Kidney tubule cell (primary cell): ENCODE measurements around the gene EPHB6.
A peak's percentile ranks its signal among the peaks of the same experiment; 100 is the strongest.

Experiments used
- DNase-seq: peaks from one replicate; pipeline ENCODE4 v3.0.0-alpha.2; 2018; ENCODE audit warnings: low spot score

EPHB6 gene

DNA sequence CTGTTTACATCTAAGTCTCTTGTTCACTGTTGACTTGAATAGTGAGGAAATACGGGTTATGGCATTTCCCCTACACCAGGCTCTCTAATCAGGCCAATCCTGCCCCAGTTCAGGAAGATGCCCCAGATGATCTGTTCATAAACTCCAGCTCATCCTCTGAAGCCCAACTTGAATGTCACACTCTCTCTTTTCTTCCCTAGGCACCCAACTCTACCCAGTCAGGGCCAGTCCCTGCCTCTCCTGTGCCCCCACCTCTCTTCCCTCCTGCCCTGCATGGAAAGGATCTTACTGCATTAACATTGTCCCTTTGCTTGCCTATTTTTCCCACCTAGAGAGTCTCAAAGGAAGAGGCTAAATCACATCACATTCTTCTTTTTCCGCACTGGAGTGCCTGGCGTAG, 41.3 kb downstream of the EPHB6 start:
- DNase-seq: no peak

DNA sequence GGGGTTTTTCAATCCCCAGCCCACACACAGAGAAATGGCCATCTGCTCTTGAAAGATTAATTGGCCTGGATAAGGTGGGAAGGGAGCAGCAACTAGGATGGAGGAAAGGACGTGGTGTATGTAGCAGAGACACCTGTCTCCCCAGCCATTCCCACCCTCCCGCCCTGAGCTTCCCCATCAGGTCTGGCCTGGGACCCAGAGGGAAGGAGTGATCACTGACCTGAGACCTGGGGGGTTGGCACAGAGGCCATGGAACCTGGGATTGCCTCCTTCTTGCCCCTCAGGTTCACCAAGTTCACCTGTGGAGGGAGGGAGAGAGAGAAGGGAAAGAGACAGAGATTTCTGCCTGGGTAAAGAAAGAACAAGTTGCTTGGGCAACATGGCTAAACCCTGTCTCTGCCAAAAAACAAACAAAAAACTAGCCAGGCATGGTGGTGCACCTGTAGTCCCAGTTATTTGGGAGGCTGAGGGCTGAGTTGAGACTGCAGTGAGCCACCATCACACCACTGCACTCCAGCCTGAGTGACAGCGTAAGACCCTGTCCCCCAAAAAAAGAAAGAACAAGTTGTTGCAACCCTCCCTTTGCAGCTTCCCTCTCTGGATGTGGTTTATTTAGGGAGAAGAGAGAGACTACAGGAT, 42.0 kb downstream of the EPHB6 start:
- DNase-seq: no peak

DNA sequence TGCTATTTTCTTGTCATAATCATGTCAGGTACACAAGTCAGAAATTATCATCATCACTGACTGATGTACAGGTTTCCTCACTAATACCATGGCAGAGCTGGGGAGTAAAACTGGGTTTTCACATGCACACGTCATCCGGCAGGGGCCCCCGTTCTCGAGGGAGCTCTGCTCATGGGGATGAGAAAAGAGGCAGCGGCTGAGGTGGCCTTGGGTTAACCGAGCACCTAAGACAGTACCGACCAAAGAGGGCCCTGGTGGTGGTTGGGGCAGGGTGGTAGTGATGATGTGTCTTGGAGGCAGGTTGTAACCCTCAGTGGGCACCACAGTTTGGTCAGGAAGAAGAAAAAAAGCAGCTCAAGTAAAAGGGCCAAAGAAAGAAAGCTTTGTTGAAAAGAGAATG, 42.8 kb downstream of the EPHB6 start:
- DNase-seq: no peak

DNA sequence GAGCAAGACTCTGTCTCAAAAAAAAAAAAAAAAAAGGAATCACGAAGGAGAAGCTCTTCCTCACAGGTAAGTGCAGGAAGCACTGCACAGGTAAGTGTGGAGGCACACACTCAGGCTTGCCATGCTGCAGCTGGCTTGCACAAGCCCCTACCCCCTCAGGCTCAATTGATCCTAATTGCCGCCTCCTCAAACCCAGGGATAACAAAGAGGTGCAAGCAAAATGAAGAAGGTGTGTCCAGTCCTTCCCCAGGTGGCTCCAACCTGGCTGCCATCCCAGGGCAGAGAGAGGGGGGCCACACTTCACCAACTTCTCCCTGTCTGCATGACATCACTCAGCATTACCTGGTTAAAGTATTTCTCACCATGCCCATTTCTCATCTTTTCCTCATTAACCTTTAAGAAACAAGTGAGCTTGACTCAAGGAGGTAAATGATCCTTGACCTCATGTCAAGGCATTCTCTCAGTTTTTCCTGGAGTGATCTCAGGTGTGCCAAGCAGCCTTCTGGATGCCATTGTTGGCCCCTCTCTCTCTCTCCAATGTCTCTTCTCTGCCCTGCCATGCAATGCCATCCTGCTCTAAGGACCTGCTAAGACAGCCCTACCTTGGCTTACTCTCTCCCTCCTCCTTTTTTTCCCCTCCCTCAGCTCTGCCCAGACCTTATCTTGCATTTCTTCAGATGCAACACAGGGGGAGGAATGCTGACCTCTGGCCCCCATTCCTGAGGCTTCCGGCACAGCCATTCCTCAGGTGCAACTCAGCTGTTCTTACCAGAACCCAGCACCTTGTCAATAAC, 43.7 kb downstream of the EPHB6 start:
- DNase-seq: peak; percentile 75

DNA sequence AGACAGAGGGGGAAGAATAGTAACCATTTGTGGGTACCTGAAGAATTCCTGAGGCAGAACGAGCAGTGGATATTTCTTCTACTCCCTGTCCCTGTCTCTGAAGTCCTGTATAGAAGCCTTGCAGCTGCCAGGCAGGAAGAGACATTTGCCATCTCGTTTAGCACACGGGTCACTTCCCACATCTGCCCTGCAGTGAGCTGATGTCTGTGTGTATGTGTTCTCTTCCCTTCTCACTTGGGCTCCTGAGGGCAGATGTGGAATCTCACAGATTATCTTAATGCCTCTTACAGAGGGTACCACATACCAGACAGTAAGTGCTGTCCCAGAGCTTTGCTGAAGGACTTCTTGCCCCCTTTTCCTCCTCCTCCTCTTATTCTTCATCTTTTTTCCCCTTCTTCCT, 44.8 kb downstream of the EPHB6 start:
- no peak for DNase-seq

DNA sequence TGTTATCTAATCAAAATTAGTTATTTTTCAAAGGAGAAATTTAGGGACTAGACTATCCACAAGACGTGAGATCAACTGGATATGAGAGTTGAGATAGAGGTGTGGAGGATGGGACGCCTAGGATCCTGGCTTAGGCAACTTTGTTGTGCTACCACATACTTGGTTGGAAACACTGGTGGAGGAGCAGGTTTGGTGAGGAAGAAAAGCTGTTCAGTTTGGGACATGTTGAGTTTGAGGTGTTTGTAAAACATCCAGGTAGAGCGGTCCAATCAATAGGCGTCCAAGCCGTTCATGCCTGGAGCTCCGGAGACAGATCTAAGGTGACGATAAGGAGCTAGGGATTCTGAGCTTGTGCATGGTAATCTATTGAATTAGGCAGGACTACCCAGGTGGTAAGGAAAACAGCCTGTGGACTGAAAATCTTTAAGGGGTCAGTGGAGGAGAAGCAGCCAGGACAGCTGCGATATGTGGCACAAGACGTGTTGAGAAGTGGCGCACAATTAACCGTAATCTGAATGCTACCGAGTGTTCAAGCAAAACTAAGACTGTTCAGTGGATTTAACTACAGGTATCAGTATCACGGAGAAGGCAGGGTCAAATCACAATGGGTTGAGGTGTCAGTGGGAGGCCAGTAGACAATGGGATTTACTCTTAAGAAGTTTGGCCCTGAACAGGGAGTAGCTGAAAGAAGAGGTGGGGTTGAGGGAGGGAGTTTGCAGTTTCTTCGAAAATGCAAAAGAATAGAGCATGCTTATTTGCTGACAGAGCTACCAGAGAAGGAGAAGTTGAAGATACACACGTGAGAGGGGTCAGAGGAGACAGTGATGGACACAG, 46.8 kb downstream of the EPHB6 start:
- no peak for DNase-seq

DNA sequence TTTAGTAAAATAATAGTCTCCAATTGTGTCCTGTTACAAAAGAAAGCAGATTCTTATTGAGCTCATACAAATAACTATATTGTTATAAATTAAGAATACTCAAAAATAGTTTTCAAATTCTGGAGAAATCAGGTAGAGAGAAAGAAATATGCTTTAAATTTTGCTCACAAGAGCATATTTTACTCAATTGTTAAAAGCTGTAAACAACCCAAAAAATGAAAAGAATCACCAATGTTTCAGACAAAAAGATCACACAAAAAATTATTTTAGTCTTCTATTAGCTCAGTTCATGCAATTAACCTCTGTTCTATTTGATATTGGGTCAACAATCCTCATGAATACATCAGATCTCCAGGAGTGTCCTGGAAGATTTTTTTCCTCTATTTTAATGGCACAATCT, 49.3 kb downstream of the EPHB6 start:
- DNase-seq: no peak

DNA sequence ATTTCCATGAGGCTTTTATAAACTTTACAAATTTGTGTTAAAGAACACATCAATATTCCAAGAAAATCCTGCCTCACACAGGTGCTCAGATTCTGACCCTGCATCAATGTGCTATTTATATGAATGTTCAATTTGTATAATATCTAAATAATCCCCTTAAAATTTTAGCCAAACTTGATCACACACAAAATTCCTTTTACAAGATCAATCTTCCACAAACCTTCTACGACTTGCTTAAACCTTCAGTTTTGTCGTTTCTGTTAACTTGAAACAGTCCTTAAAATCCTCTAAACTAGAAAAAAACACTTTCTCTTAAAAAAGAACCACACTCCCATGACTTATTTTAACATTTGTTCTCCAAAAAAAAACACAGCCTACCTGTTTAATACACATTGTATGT, 50.9 kb downstream of the EPHB6 start:
- DNase-seq: no peak

DNA sequence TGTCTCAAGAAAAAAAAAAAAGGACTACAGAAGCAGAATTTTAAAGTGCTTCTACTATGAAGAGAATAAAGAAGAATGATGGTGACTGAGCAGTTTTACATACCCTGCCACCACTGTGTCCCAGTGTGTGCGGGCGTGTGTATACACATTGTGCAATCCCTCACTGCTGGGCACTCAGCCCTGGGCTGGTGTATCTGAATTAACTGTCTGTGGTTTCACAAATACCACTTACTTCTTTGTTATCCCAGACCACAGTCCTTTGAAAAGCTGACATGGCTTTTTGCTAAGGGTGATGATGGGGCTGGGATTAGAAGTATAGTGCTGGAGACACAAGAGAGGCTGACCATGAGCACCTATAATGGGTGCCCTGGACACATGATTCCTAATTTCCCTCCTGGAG, 51.8 kb downstream of the EPHB6 start:
- DNase-seq: no peak

DNA sequence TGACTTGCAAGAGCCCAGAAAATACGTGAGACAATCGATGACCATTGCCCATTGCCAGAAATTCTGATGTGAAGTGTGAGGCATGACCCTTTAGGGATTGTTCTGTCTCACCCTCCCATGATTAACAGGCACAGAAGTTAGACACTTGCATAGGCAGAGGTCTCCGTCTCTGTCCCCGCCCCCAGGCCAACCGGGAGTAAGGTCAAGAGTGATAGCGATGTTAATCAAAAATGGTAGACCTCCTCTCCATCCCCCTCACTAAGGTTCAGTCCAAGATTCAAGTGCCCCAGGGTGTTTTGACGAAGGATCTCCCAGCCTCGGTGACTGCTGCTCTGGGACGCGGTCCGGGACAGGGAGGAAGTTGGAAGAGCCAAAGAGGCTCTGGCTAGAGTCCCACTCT, 53.4 kb downstream of the EPHB6 start:
- DNase-seq: no peak

DNA sequence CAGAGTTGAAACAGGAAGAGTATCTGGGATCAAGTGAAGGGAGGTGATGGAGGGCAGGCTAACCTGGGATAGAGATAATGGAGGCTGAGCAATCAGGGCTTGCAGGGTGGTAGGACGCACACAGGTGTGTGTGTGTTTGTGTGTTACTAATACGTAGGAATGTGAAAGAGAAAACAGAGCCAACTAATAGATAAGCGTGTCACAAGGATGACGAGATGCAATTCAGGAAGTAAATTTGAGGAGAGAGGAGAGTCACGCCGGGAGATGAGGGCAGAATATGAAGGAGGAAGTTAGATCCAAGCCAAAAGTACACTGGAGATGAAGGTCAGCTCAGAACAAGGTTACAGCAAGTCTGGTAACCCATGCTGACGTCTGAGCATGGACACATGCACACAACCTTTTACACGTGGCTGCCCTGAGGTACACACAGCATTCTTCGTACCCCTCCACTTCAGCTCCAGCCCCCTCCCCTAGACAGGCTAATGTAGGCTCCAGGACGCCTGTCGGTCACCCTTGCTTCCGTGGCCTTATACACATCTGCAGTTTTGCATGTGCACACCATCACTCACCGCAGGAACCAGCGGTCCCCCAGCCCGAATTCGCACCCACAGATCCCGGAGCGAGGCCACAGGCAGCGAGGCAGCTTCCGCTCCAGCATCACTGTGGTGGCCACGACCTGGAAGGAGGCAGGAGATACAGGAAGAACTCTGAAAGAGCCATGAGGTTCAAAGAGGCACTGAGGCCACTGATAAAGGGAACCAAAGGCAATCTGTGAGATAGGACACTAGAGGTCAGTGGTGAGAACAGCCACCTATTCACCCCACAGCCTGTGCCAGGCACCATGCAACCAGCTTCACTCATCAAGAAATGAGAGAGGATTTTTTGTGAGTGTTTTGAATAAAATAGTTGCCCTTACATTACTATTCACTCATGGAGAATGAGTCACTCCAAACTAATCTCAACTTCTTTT, 54.3 kb downstream of the EPHB6 start:
- DNase-seq: peak; percentile 42

DNA sequence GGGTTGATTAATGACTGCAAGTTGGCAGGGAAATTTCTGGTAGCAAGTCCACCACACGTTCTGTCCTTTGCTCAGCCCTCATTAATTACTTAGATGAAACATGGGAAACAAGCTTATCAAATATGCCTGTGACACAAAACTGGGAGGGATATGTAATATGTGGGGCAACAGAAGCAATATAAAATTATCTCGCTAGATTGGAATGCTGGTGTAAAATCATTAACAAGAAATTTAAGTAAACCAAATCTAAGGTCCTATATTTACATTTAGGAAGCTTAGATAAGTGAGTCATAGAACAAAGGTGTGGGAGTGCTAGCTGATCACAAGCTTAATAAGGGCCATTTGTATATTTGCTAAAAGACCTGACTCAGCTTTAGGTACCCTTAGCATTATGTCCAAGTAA, 55.2 kb downstream of the EPHB6 start:
- peak; percentile 32 for DNase-seq

DNA sequence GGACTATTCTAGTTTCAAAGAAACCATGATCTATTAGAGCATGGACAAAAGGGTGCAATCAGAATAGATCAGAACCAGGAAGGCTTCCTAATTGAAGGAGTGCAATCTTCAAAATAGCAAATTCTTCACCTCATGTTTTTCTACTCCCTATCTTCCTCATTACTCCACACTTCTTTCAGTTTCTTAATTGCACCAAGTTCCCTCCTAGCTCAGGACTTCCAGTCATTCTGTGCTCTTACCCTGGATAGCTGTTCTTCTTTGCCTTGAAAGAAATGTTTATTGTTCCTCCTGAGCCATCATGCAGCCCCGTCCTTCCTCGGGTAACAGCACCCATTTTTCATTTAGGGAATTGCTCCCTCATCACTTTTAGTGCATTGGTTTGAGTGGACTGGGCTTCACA, 55.6 kb downstream of the EPHB6 start:
- no peak for DNase-seq

DNA sequence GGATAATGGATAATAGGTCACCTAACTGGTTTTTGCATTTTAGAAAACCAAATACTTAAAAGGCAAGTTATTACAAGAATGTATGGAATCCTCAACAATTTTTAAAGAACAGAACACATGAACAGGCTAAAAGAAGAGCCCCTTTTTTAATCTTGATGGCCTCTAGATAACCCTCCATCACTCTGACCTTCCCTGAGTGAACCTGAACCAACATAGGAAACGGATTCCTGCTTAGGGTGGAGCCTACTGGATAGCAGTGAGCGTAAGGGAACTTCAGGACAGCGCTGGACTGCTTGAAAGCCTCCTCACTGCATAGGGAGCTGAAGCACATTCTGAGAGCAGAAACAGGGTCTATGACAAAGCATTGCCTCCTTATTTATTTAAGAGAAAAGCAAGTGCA, 58.2 kb downstream of the EPHB6 start:
- DNase-seq: no peak

DNA sequence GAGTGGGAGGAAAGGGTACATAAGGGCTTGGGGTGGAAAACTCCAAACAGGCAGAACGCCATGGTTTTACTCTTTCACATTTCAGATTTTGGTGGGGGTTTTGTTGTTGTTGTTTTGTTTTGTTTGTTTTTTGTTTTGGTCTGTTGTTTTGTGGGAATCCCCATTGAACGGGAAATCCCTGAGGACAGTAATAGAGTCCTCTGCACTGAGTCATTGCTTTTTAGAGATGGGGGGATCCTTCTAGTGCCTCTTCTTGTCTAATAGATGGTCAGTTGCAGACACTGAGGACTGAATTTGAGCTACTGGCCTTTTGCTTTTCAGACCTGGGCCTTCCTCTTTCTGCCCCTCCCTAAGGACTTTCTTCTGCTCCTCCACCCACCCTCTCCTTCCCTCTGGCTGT, 58.7 kb downstream of the EPHB6 start:
- DNase-seq: no peak

DNA sequence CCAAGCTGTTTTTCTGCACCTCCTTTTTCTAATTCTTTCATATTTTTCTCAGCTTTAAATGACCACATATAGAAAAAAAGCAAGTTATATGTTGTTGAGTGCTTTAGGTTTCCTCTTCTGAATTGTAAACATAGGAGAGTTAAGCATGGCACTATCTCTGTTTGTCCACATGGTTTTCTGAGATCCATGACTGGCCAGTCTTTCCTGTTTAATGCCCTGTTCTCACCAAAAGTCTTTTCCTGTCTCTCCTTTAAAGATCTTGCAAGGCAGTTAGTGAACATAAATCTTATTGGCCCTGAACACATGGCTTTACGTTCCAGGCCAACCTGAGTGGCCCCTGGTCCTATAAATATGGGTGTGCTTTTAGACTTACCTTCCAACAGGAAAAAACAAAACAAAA, 59.2 kb downstream of the EPHB6 start:
- no peak for DNase-seq

DNA sequence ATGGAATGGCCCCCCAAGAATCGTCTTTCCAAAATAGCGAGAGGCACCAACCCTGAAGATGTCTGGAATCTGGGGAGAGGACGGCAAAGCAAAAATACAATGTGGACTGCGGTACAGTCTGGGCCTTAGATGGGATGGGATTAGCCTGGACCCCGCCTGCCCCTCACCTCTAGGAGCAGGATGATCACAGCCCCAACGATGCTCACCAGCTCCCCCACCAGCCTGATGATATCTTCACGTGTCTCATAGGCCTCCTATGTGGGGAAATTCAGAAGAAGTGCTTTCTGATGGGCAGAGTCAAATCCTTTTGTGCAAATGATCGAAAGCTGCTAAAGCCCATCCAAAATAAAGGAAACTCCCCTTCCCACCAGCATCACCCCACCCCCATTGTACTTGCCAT, 60.4 kb downstream of the EPHB6 start:
- no peak for DNase-seq

DNA sequence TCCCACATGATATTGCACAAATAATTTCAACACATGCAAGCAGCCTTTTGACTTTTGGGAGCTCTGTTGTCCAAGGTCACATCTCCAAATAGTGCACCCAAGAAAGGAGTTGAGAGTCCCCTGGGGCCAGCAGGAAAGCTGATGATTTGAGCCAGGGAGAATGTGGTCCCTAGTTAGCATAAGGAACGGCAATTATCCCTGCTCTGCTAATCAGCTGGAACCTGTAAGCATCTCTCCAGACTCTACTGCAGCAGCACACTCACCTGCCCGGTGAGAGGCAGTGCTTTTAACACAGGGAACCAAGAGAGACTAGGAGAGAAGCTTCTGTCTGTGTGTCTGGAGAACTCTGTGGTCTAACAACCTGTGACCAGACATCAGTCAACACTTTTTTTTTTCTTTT, 61.6 kb downstream of the EPHB6 start:
- DNase-seq: peak; percentile 58

DNA sequence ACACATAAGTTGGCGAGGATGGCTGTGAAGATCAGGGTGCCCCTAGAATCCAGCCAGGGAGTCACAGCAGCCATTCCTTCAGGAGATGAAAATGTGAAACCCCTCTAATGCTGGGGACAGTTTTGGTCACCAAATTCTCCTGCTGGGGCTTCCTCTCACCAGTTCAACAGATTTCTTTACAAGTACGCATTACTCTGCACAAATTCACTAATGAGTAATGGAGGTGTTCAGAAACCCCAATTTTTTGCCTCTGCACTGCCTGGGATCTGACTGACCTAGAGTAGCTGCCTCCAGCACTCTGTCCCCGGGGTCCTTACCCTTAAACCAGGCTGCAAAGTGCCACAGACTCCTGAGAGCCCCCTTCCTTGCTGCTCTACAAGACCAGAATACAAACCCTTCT, 62.6 kb downstream of the EPHB6 start:
- no peak for DNase-seq

DNA sequence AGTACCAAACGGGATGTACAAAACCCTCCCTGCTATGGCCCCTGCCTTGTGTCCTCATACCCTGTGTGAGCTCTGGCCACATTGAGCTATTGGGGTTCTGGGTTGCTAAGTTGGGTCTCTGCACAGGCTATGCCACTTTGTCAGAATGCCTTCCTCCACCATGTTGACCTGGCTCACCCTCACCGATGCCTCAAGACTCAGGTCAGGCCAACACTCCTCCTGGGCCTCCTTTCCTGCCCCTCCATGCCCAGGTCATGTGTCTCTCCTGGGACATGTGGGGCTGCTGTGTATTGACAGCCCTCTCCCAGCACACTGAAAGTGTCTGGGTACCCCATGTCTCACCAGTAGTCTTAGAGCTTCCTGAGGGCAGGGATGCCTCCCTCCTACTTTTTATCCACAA, 64.0 kb downstream of the EPHB6 start:
- DNase-seq: no peak

DNA sequence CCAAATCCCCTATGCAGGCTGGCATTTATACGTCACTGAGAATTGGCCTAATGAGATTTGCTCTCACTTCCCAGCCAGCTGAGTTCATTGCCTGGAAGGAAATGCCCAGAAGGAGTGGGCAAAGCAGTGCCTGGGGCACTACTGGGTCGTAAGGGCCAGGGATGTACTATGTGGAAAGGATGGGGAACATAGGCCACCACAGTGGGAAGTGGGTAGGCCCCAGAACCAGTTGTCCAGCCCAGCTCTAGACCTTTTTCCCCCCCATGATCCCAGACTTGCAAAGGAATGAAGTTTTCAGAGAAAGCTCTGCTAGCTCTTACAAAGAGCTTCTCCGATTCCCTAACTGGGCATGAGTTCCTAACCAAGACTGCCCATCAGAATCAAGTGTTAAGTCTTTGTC, 64.8 kb downstream of the EPHB6 start:
- DNase-seq: no peak
